Heart left ventricle (tissue), 16 donors: ENCODE results near the gene FYCO1. TPM values are rescaled to one million over a fixed set of nuclear protein-coding genes. Genes with fewer than 3 reads are reported as not detected.

Source experiments
- ATAC-seq, 4 donors: fragments of 200-7000 bp; cut with Tn5 transposase; one replicate each; pipeline ENCODE4 v1.9.1; 2020 to 2022; ENCODE audit warnings: moderate library complexity in 4 of 4, mild to moderate bottlenecking in 3 of 4, moderate number of reproducible peaks in 1 of 4
- DNase-seq, 5 donors: peaks; one replicate each; pipeline ENCODE4 v3.0.0-alpha.2; 2020
- H3K27ac ChIP-seq, 12 donors: fragments of 200-600 bp; sonication (generic) in 4 of 12; one replicate each; pipeline versions ENCODE4 v1.5.0 to v1.8.0; 2016 to 2022; ENCODE audit warnings: mild to moderate bottlenecking in 2 of 12
- H3K27me3 ChIP-seq, 9 donors: fragments of 200-600 bp; sonication (generic) in 2 of 9; one replicate each; pipeline versions ENCODE4 v1.5.1 to v1.8.0; 2016 to 2022; ENCODE audit warnings: mild to moderate bottlenecking in 3 of 9
- H3K36me3 ChIP-seq, 9 donors: fragments of 200-600 bp; sonication (generic) in 2 of 9; one replicate each; pipeline versions ENCODE4 v1.5.0 to v1.8.0; 2018 to 2022; ENCODE audit warnings: mild to moderate bottlenecking in 2 of 9
- H3K4me1 ChIP-seq, 12 donors: fragments of 200-600 bp; sonication (generic) in 4 of 12; one replicate each; pipeline versions ENCODE4 v1.5.0 to v1.8.0; 2016 to 2022; ENCODE audit warnings: mild to moderate bottlenecking in 3 of 12
- H3K4me3 ChIP-seq, 12 donors: fragments of 200-600 bp; sonication (generic) in 4 of 12; one replicate each; pipeline versions ENCODE4 v1.5.0 to v1.8.0; 2017 to 2022; ENCODE audit warnings: mild to moderate bottlenecking in 9 of 12, moderate library complexity in 4 of 12
- H3K9me3 ChIP-seq, 12 donors: fragments of 200-600 bp; sonication (generic) in 4 of 12; one replicate each; pipeline versions ENCODE4 v1.5.0 to v1.8.0; 2016 to 2022; ENCODE audit warnings: mild to moderate bottlenecking in 1 of 12
- CTCF ChIP-seq, 12 donors: fragments of 200-600 bp; sonication (generic) in 4 of 12; IDR thresholded peaks; one replicate each; pipeline versions ENCODE4 v1.5.0 to v1.8.0; 2018 to 2022; ENCODE audit warnings: antibody characterized with exemption in 12 of 12, mild to moderate bottlenecking in 5 of 12
- POLR2A ChIP-seq, 2 donors: fragments of 450-650 bp; IDR thresholded peaks; one replicate each; pipeline ENCODE4 v1.6.1; 2017; ENCODE audit warnings: antibody characterized with exemption in 2 of 2, mild to moderate bottlenecking in 2 of 2, moderate library complexity in 2 of 2
- WGBS, 4 donors: extraction: QIAGEN DNeasy Blood & Tissue Kit in 2 of 4; methylation state at CpG; one replicate each; pipeline versions ENCODE4 v1.1.5 to v1.1.7; 2013 to 2018; 5-methylcytosine and 5-hydroxymethylcytosine counted together
- intact Hi-C, 10 donors: fragments of 100-400 bp; cut with DNase I; formaldehyde crosslinking; loops; one replicate each; pipeline versions ENCODE4 v1.11.1 to v1.14.2; 2022
- polyA plus RNA-seq, 2 donors: library from polyadenylated mRNA; stranded (reverse); fragments of 200-250 nt; gene quantifications; one replicate each; pipeline ENCODE4 v1.2.3, GENCODE V29; 2013
- total RNA-seq, 9 donors: library from RNA; depleted of rRNA in 2 of 9; stranded (reverse); fragments of >200 nt in 2 of 9; fragmentation: NEBNext Ultra II Directional in 3 of 9; extraction: Animal tissue kit (Norgen Biotek cat#: 25700) in 3 of 9; gene quantifications; one replicate each; pipeline versions ENCODE4 v1.1.0 to v1.2.4, GENCODE V29; 2016 to 2023
- donor health status: ischemic (EF 13 %, LVEDD 7.1; RV severe dilation, severe dysfunction).
- donor health status: healthy with polysubstance abuse.
- donor health status: DM: no; HTN: yes; CAD: no.
- donor health status: DM: no; HTN: no; CAD: no.
- donor health status: ischemic (EF 25% LVEDD 6.9; RV normal size, moderate dysfunction).
- donor health status: ischemic (EF 25% LVEDD 5.7; RV mildly dilated, moderate dysfunction).
- donor health status: healthy.
- donor health status: DM: yes; HTN: yes; CAD: no.
- donor health status: ischemic (EF 35%, LVEDD 5.7; RV mildly dilated, moderate dysfunction).
- donor health status: nonischemic (EF 11% LVEDD 7.7; RV severe dilation, severe dysfunction).
- donor health status: DM: yes; HTN: yes; CAD: no.
- donor health status: PGD.
- donor health status: ischemic (EF 29% LVEDD 5.4; RV normal size, mild dysfunction).
- donor health status: nonischemic (EF 23%, LVEDD 6.1; RV moderate dilation, normal function).

Gene FYCO1
- total and polyA plus RNA-seq, 11 donors = 18.5 to 195 (median 139) TPM

GRCh38 chr3:45911511-45912226 is 84.0 kb downstream of the FYCO1 start:
- intact Hi-C loops = no loop called here
- Histone ChIP-seq H3K9me3 (no peaks in the 10 kb centered on the region), H3K4me1 (peaks cover 0 to 22% (median 0%) of the 10 kb centered on the region in 12 donors), H3K27me3 (no peaks in the 10 kb centered on the region), H3K36me3 (no peaks in the 10 kb centered on the region), H3K27ac (no peak overlapping the region), H3K4me3 (no peak overlapping the region)
- ATAC-seq (no peak), DNase-seq (no peak)
- WGBS, 4 donors = 92 to 96% (median 94%) methylated on average over 11 of the region's 11 CpGs
- TF ChIP-seq CTCF (IDR thresholded peaks at IDR 0.05) (no peak), POLR2A (IDR thresholded peaks at IDR 0.05) (no peak)

- peak in 3 of 4 donors; percentile 61 to 68 (median 65) for ATAC-seq
- Histone ChIP-seq H3K4me1 (peaks cover 0 to 15% (median 0%) of the 10 kb centered on the region in 12 donors), H3K27me3 (no peaks in the 10 kb centered on the region), H3K27ac (no peak overlapping the region), H3K4me3 (no peak overlapping the region), H3K9me3 (no peaks in the 10 kb centered on the region), H3K36me3 (no peaks in the 10 kb centered on the region)
- 65 to 74% (median 71%) methylated on average over 4 of the region's 4 CpGs for WGBS, 4 donors
- no peak for DNase-seq
- intact Hi-C loops = no loop called here
- TF ChIP-seq POLR2A (IDR thresholded peaks at IDR 0.05) (no peak), CTCF (IDR thresholded peaks at IDR 0.05) (no peak)
Measured at GRCh38 chr3:45910892-45911291, 84.7 kb downstream of the FYCO1 start.

GRCh38 chr3:45909542-45909941 is 86.1 kb downstream of the FYCO1 start:
- H3K36me3 ChIP-seq = no peaks in the 10 kb centered on the region
- peaks cover 0 to 9% (median 0%) of the 10 kb centered on the region in 12 donors for H3K4me1 ChIP-seq
- no peaks in the 10 kb centered on the region for H3K27me3 ChIP-seq
- intact Hi-C loops = no loop called here
- WGBS, 4 donors = 79 to 87% (median 81%) methylated on average over 6 of the region's 6 CpGs
- no peak overlapping the region for H3K4me3 ChIP-seq
- TF ChIP-seq CTCF (IDR thresholded peaks at IDR 0.05) (no peak), POLR2A (IDR thresholded peaks at IDR 0.05) (no peak)
- H3K27ac ChIP-seq = no peak overlapping the region
- H3K9me3 ChIP-seq = no peaks in the 10 kb centered on the region
- no peak for DNase-seq
- ATAC-seq = no peak

- H3K4me3 ChIP-seq = no peak overlapping the region
- no peaks in the 10 kb centered on the region for H3K9me3 ChIP-seq
- no peak overlapping the region for H3K27ac ChIP-seq
- no peak for ATAC-seq
- TF ChIP-seq CTCF (IDR thresholded peaks at IDR 0.05) (no peak), POLR2A (IDR thresholded peaks at IDR 0.05) (no peak)
- WGBS, 4 donors = 66 to 81% (median 74%) methylated on average over 7 of the region's 7 CpGs
- no peaks in the 10 kb centered on the region for H3K36me3 ChIP-seq
- no peak for DNase-seq
- H3K27me3 ChIP-seq = no peaks in the 10 kb centered on the region
- peaks cover 0 to 9% (median 0%) of the 10 kb centered on the region in 12 donors for H3K4me1 ChIP-seq
- intact Hi-C loops = no loop called here
Measured at GRCh38 chr3:45908761-45909160, 86.9 kb downstream of the FYCO1 start.
